ENCODE measurements around the gene SCLY. TPM values are rescaled to one million over a fixed set of nuclear protein-coding genes. Genes with fewer than 3 reads are reported as not detected.

Gene SCLY
- total and polyA plus RNA-seq, 12 donors, result 8.3 to 14.5 (median 11.4) TPM

- no peak for DNase-seq
- Histone ChIP-seq H3K9me3 (no peaks in the 10 kb centered on the region), H3K4me1 (peaks cover 0 to 15% (median 0%) of the 10 kb centered on the region in 9 donors), H3K36me3 (no peaks in the 10 kb centered on the region), H3K27ac (no peak overlapping the region), H3K27me3 (peaks cover 0 to 16% (median 0%) of the 10 kb centered on the region in 7 donors), H3K4me3 (no peak overlapping the region)
- no peak for ATAC-seq
- WGBS, 2 donors, result 82 to 86% methylated on average over 22 of the region's 22 CpGs
- TF ChIP-seq, protein P1, sequence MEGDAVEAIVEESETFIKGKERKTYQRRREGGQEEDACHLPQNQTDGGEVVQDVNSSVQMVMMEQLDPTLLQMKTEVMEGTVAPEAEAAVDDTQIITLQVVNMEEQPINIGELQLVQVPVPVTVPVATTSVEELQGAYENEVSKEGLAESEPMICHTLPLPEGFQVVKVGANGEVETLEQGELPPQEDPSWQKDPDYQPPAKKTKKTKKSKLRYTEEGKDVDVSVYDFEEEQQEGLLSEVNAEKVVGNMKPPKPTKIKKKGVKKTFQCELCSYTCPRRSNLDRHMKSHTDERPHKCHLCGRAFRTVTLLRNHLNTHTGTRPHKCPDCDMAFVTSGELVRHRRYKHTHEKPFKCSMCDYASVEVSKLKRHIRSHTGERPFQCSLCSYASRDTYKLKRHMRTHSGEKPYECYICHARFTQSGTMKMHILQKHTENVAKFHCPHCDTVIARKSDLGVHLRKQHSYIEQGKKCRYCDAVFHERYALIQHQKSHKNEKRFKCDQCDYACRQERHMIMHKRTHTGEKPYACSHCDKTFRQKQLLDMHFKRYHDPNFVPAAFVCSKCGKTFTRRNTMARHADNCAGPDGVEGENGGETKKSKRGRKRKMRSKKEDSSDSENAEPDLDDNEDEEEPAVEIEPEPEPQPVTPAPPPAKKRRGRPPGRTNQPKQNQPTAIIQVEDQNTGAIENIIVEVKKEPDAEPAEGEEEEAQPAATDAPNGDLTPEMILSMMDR (IDR thresholded peaks at IDR 0.05), result no peak
- intact Hi-C loops (cut with DNase I), result no loop called here
Observed at GRCh38 chr2:238123218-238123971, 62.6 kb downstream of the SCLY start.

GRCh38 chr2:238123991-238124470 is 63.2 kb downstream of the SCLY start:
- no peak for ATAC-seq
- H3K4me1 ChIP-seq, result peaks cover 0 to 15% (median 0%) of the 10 kb centered on the region in 9 donors
- peak in 1 of 2 donors; percentile 8 for DNase-seq
- intact Hi-C loops (cut with DNase I), result no loop called here
- no peaks in the 10 kb centered on the region for H3K36me3 ChIP-seq
- no peaks in the 10 kb centered on the region for H3K9me3 ChIP-seq
- peaks cover 0 to 16% (median 0%) of the 10 kb centered on the region in 7 donors for H3K27me3 ChIP-seq
- 70 to 82% methylated on average over 14 of the region's 14 CpGs for WGBS, 2 donors
- H3K27ac ChIP-seq, result no peak overlapping the region
- no peak overlapping the region for H3K4me3 ChIP-seq
- TF ChIP-seq, protein P1 (IDR thresholded peaks at IDR 0.05), result no peak

DNA sequence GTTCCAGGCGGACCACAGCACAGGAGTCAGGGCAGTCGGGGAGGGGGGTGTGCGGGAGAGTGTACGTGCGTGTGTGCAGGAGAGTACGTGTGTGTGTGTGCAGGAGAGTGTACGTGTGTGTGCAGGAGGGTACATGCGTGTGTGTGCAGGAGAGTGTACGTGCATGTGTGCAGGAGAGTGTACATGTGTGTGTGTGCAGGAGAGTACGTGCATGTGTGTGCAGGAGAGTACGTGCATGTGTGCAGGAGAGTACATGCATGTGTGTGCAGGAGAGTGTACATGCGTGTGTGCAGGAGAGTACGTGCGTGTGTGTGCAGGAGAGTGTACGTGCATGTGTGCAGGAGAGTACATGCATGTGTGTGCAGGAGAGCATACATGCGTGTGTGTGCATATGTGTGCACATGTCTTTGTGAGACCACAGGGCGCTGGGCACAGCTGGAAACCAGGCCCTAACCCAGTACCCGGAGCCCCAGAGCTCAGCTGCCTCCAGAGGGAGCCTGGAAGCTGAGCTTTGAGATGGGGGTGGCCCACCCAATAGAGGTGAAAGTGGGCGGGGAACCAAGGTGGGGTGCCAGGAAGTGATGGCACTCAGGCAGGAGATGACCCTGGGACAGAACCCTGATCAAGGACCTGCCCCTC is 63.8 kb downstream of the SCLY start:
- H3K4me1 ChIP-seq, result peaks cover 0 to 15% (median 0%) of the 10 kb centered on the region in 9 donors
- H3K27ac ChIP-seq, result no peak overlapping the region
- TF ChIP-seq, protein P1 (IDR thresholded peaks at IDR 0.05), result no peak
- ATAC-seq, result no peak
- H3K36me3 ChIP-seq, result no peaks in the 10 kb centered on the region
- H3K9me3 ChIP-seq, result no peaks in the 10 kb centered on the region
- WGBS, 2 donors, result 88 to 97% methylated on average over 19 of the region's 19 CpGs
- peaks cover 0 to 15% (median 0%) of the 10 kb centered on the region in 7 donors for H3K27me3 ChIP-seq
- H3K4me3 ChIP-seq, result no peak overlapping the region
- DNase-seq, result no peak
- intact Hi-C loops (cut with DNase I), result no loop called here

GRCh38 chr2:238125127-238125885 is 64.5 kb downstream of the SCLY start:
- no peak overlapping the region for H3K27ac ChIP-seq
- H3K27me3 ChIP-seq, result peaks cover 0 to 8% (median 0%) of the 10 kb centered on the region in 7 donors
- no peak for ATAC-seq
- 89 to 92% methylated on average over 20 of the region's 20 CpGs for WGBS, 2 donors
- H3K4me3 ChIP-seq, result no peak overlapping the region
- peaks cover 0 to 11% (median 0%) of the 10 kb centered on the region in 9 donors for H3K4me1 ChIP-seq
- peak in 1 of 2 donors; percentile 8 for DNase-seq
- intact Hi-C loops (cut with DNase I), result no loop called here
- H3K36me3 ChIP-seq, result no peaks in the 10 kb centered on the region
- TF ChIP-seq, protein P1 (IDR thresholded peaks at IDR 0.05), result no peak
- H3K9me3 ChIP-seq, result no peaks in the 10 kb centered on the region

Measured in heart right ventricle (tissue), 16 donors.